Heart right ventricle (tissue), 16 donors: ENCODE results near the gene ATXN2. TPM values are rescaled to one million over a fixed set of nuclear protein-coding genes. Genes with fewer than 3 reads are reported as not detected.

Source experiments
- ATAC-seq, 8 donors: fragments of 200-7000 bp; cut with Tn5 transposase; one replicate each; pipeline ENCODE4 v1.9.1; 2020; ENCODE audit warnings: mild to moderate bottlenecking in 8 of 8, moderate library complexity in 8 of 8, moderate number of reproducible peaks in 1 of 8
- DNase-seq, 2 donors: peaks; one replicate each; pipeline ENCODE4 v3.0.0-alpha.2; 2020
- H3K27ac ChIP-seq, 10 donors: fragments of 200-600 bp; sonication (generic) in 2 of 10; one replicate each; pipeline versions ENCODE4 v1.5.0 to v1.8.0; 2020 to 2022; ENCODE audit warnings: mild to moderate bottlenecking in 3 of 10
- H3K27me3 ChIP-seq, 7 donors: fragments of 200-600 bp; one replicate each; pipeline ENCODE4 v1.8.0; 2021 to 2022; ENCODE audit warnings: mild to moderate bottlenecking in 2 of 7
- H3K36me3 ChIP-seq, 9 donors: fragments of 200-600 bp; sonication (generic) in 1 of 9; one replicate each; pipeline versions ENCODE4 v1.5.0 to v1.8.0; 2020 to 2022; ENCODE audit warnings: mild to moderate bottlenecking in 2 of 9
- H3K4me1 ChIP-seq, 9 donors: fragments of 200-600 bp; sonication (generic) in 1 of 9; one replicate each; pipeline versions ENCODE4 v1.5.0 to v1.8.0; 2020 to 2022; ENCODE audit warnings: mild to moderate bottlenecking in 4 of 9
- H3K4me3 ChIP-seq, 10 donors: fragments of 200-600 bp; sonication (generic) in 2 of 10; one replicate each; pipeline versions ENCODE4 v1.5.0 to v1.8.0; 2020 to 2022; ENCODE audit warnings: mild to moderate bottlenecking in 7 of 10, moderate library complexity in 2 of 10
- H3K9me3 ChIP-seq, 11 donors: fragments of 200-600 bp in 10 of 11; sonication (generic) in 2 of 11; one replicate each; pipeline versions ENCODE4 v1.5.0 to v1.8.0; 2013 to 2022; ENCODE audit warnings: mild to moderate bottlenecking in 2 of 11, control low read depth in 1 of 11, moderate library complexity in 1 of 11
- WGBS, 2 donors: extraction: QIAGEN DNeasy Blood & Tissue Kit; methylation state at CpG; one replicate each; pipeline ENCODE4 v1.1.7; 2013; ENCODE audit warnings: inconsistent platforms in 1 of 2; 5-methylcytosine and 5-hydroxymethylcytosine counted together
- intact Hi-C, 10 donors: fragments of 100-400 bp; cut with DNase I; formaldehyde crosslinking; loops; one replicate each; pipeline versions ENCODE4 v1.11.1 to v1.14.2; 2022
- polyA plus RNA-seq, 2 donors: library from polyadenylated mRNA; stranded (reverse); fragments of 200-250 nt; gene quantifications; one replicate each; pipeline ENCODE4 v1.2.3, GENCODE V29; 2013
- total RNA-seq, 10 donors: library from RNA; stranded (reverse); fragmentation: NEBNext Ultra II Directional in 3 of 10; extraction: Animal tissue kit (Norgen Biotek cat#: 25700) in 3 of 10; gene quantifications; one replicate each; pipeline versions ENCODE4 v1.2.1 to v1.2.4, GENCODE V29; 2021 to 2023
- TF ChIP-seq, protein P1 (sequence below), 9 donors: fragments of 200-600 bp; sonication (generic) in 2 of 9; IDR thresholded peaks; one replicate each; pipeline versions ENCODE4 v1.5.0 to v1.8.0; 2021 to 2022; ENCODE audit warnings: antibody characterized with exemption in 9 of 9, mild to moderate bottlenecking in 5 of 9, moderate library complexity in 1 of 9
- donor health status: Arrhythmogenic right ventricular cardiomyopathy.
- donor health status: ischemic (EF 13 %, LVEDD 7.1; RV severe dilation, severe dysfunction).
- donor health status: healthy with polysubstance abuse.
- donor health status: DM: no; HTN: yes; CAD: no.
- donor health status: DM: no; HTN: no; CAD: no.
- donor health status: ischemic (EF 25% LVEDD 6.9; RV normal size, moderate dysfunction).
- donor health status: ischemic (EF 25% LVEDD 5.7; RV mildly dilated, moderate dysfunction).
- donor health status: healthy.
- donor health status: DM: yes; HTN: yes; CAD: no.
- donor health status: Ischemic cardiomyopathy.
- donor health status: ischemic (EF 35%, LVEDD 5.7; RV mildly dilated, moderate dysfunction).
- donor health status: nonischemic (EF 11% LVEDD 7.7; RV severe dilation, severe dysfunction).
- donor health status: DM: yes; HTN: yes; CAD: no.
- donor health status: PGD.
- donor health status: ischemic (EF 29% LVEDD 5.4; RV normal size, mild dysfunction).
- donor health status: nonischemic (EF 23%, LVEDD 6.1; RV moderate dilation, normal function).

The ATXN2 gene
- total and polyA plus RNA-seq, 12 donors, result 18.8 to 69.9 (median 55.0) TPM

GRCh38 chr12:111450676-111451075 is 148.4 kb downstream of the ATXN2 start:
- 59 to 60% methylated on average over 4 of the region's 4 CpGs for WGBS, 2 donors
- Histone ChIP-seq H3K4me1 (peaks cover 23 to 86% (median 70%) of the 10 kb centered on the region in 9 donors), H3K27me3 (no peaks in the 10 kb centered on the region), H3K27ac (peak overlapping the region in 9 of 10 donors; percentile 28 to 93 (median 79)), H3K4me3 (no peak overlapping the region), H3K9me3 (no peaks in the 10 kb centered on the region), H3K36me3 (peaks cover 0 to 99% (median 35%) of the 10 kb centered on the region in 9 donors)
- no peak for DNase-seq
- intact Hi-C loops, result loop anchor here in 8 of 10 donors (1.0 to 10.0 kb wide), 7 partner anchors 46 to 118 kb away; partner anchors contain the start of gene SH2B3 (in 4 of the 8)
- ATAC-seq, result peak in 4 of 8 donors; percentile 2 to 18 (median 6)
- TF ChIP-seq, protein P1, sequence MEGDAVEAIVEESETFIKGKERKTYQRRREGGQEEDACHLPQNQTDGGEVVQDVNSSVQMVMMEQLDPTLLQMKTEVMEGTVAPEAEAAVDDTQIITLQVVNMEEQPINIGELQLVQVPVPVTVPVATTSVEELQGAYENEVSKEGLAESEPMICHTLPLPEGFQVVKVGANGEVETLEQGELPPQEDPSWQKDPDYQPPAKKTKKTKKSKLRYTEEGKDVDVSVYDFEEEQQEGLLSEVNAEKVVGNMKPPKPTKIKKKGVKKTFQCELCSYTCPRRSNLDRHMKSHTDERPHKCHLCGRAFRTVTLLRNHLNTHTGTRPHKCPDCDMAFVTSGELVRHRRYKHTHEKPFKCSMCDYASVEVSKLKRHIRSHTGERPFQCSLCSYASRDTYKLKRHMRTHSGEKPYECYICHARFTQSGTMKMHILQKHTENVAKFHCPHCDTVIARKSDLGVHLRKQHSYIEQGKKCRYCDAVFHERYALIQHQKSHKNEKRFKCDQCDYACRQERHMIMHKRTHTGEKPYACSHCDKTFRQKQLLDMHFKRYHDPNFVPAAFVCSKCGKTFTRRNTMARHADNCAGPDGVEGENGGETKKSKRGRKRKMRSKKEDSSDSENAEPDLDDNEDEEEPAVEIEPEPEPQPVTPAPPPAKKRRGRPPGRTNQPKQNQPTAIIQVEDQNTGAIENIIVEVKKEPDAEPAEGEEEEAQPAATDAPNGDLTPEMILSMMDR (IDR thresholded peaks at IDR 0.05), result no peak

GRCh38 chr12:111448846-111449790 is 150.0 kb downstream of the ATXN2 start:
- Histone ChIP-seq H3K36me3 (peaks cover 0 to 87% (median 26%) of the 10 kb centered on the region in 9 donors), H3K9me3 (no peaks in the 10 kb centered on the region), H3K4me1 (peaks cover 32 to 86% (median 78%) of the 10 kb centered on the region in 9 donors), H3K27me3 (no peaks in the 10 kb centered on the region), H3K27ac (peak overlapping the region; percentile 28 to 93 (median 78)), H3K4me3 (no peak overlapping the region)
- TF ChIP-seq, protein P1 (IDR thresholded peaks at IDR 0.05), result no peak
- ATAC-seq (peak in 4 of 8 donors; percentile 14 to 34 (median 18)), DNase-seq (no peak)
- intact Hi-C loops, result loop anchor here in 2 of 10 donors (2.0 to 5.0 kb wide), 2 partner anchors 42 to 48 kb away; partner anchors contain the start of gene SH2B3 (in 1 of the 2)
- WGBS, 2 donors, result 50 to 60% methylated on average over 4 of the region's 4 CpGs

DNA sequence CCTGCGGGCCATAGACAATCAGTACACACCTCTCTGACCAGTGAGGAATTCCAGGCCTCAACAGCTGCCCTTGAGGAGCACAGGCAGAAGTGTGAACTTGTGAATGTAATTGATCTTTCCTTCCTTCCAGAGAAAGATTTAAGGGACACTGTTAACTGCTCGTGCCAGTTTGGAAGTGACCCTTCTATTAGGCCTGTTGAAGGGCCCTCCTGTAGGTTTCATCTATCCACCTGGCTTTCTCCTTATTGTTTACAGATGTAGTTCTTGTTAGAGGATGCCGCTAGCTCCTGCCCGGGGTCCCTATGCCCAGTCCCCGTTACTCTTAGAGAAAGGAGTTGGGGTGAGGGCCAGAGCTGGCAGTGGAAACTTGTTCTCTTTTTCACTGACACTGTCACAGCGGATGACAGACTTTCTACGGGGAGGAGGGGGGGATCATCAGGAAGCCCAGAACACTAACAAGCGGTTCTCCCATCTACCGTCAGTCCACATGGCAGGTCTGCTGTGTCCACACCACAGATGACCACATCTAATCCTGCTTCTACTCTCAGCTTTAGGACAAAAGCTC is 150.8 kb downstream of the ATXN2 start:
- Histone ChIP-seq H3K27ac (peak overlapping the region; percentile 28 to 93 (median 78)), H3K9me3 (no peaks in the 10 kb centered on the region), H3K4me1 (peaks cover 32 to 88% (median 85%) of the 10 kb centered on the region in 9 donors), H3K36me3 (peaks cover 0 to 83% (median 22%) of the 10 kb centered on the region in 9 donors), H3K27me3 (no peaks in the 10 kb centered on the region), H3K4me3 (no peak overlapping the region)
- DNase-seq (no peak), ATAC-seq (no peak)
- 46 to 57% methylated on average over 9 of the region's 9 CpGs for WGBS, 2 donors
- TF ChIP-seq, protein P1 (IDR thresholded peaks at IDR 0.05), result no peak
- intact Hi-C loops, result loop anchor here in 2 of 10 donors (2.0 to 5.0 kb wide), 2 partner anchors 41 to 48 kb away; partner anchors contain the start of gene SH2B3 (in 1 of the 2)
